Retinal pigment epithelial cell (primary cell): ENCODE measurements around the gene ZNF597.

Experiments
- DNase-seq: peaks from one replicate; pipeline ENCODE4 v3.0.0-alpha.2; 2010; ENCODE audit warnings: low read depth
- H3K4me3 ChIP-seq: 2 replicates; pipeline ENCODE4 v1.5.1; 2011; ENCODE audit warnings: mild to moderate bottlenecking, low read length, control low read depth, moderate library complexity
- TF ChIP-seq, protein P1 (sequence below): conservative IDR thresholded peaks from 2 replicates; pipeline ENCODE4 v1.5.1; 2011; ENCODE audit warnings: low read depth, low read length, control low read depth, inconsistent platforms

Gene ZNF597

DNA sequence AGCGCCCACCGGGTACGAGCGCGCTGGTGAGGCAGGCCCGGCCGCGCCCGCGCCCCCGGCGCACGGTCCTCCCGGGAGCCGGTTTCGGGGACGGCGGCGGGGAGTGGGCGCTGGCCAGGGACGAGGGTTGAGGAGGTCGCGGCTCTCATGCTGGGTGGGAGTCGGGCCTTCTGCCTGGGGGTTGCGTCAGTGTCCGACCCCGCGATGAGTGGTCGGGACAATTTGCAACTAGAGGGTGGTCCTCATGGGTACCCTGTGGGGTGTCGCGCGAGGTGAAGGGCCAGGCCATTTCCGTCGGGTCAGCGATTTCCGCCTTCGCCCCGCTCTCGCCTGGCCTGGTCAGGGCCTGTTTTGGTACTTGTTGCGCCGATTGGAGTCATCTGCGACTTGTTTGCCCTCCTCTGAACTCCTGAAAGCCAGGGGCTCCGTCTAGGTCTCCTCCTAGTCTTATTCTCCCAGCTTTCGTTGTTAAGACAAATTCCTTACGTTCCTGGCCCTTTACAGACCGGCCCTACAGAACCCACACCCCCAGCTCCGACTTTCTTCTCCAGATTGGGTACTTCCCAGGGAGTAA is 15.1 kb upstream of the ZNF597 start:
- H3K4me3 ChIP-seq = peak overlapping the region; percentile 87
- TF ChIP-seq, protein P1, sequence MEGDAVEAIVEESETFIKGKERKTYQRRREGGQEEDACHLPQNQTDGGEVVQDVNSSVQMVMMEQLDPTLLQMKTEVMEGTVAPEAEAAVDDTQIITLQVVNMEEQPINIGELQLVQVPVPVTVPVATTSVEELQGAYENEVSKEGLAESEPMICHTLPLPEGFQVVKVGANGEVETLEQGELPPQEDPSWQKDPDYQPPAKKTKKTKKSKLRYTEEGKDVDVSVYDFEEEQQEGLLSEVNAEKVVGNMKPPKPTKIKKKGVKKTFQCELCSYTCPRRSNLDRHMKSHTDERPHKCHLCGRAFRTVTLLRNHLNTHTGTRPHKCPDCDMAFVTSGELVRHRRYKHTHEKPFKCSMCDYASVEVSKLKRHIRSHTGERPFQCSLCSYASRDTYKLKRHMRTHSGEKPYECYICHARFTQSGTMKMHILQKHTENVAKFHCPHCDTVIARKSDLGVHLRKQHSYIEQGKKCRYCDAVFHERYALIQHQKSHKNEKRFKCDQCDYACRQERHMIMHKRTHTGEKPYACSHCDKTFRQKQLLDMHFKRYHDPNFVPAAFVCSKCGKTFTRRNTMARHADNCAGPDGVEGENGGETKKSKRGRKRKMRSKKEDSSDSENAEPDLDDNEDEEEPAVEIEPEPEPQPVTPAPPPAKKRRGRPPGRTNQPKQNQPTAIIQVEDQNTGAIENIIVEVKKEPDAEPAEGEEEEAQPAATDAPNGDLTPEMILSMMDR = no peak
- DNase-seq = no peak

DNA sequence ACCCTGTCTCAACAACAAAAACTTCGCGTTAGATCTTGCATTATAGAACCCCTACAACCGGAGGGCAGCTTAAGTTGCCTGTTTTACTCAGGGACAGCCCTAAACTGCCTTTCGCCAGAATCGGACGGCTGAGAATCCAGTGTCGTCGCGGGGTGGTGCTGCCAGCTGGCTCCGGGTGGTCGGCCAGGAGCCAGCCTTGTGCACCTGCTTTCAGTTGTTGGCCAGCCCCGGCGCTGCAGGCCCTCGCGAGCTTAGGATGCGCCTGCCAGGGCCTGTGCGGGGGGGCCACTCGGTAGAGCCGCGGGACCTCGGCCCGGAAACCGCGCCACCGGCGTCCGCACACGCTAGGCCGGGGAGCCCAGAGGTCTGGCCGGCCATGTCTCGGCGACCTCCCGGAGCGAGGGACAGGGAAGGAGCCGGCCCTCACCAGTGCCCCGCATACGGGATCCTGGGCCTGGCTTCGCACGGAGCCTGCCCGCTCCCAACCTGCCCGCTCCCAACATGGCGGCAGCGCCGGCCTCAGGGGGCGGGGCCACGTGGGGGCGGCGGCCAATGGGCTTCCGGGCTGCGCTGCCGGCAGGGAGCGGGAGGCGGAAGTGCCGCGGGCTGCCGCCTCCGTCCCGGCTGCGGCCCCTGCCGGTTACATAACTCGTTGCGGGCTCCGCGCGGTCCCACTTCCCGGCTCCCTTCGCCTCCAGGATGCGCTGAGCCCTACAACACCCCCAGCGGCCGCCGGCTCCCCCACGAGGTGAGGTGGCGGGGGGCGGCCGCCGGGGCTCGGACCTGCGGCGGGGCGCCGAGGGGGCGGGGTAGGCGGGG is 14.3 kb upstream of the ZNF597 start:
- TF ChIP-seq, protein P1 = peak; percentile 45
- H3K4me3 ChIP-seq = peak overlapping the region; percentile 87
- no peak for DNase-seq

DNA sequence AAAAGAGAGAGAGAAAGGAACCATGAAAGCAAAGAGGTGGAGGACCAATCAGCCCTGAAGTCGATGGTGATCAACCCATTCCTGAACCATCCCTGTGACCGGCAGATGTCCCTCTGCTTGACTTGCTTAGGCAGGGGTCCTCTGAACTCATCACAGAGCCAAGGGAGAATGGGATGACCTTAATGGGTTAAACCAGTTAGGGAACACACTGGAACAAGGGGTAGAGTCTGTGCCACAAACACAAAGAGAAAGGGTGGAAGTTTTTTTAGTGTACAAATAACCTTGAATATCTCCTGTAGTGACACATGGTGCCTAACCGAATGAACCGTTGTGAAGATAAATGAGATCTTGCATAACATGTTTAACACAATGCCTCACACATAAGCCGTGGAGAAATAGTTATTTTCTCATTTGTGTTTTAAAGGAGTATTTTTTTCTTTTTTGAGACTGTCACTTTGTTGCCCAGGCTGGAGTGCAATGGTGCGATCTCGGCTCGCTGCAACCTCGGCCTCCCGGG is 11.4 kb upstream of the ZNF597 start:
- no peak overlapping the region for H3K4me3 ChIP-seq
- TF ChIP-seq, protein P1 = no peak
- no peak for DNase-seq

DNA sequence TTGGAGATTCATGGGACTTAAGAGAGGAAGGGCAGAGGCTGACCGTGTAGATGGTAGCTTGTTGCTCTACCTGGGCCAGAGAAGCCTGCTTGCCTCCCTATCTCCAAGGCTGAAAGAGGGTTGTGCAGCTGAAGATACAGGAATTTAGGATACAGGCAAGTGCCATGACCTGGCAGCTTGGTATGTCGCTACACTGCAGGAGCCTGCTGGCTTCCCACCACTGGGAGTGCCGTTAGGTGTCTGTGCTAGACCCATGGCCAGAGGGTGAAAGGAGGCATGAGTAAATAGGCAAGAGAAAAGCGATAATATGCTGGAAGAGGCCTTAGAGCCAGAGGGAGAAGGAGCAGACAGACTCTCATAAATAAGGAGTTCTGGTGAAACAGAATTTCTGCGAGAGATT is 10.8 kb upstream of the ZNF597 start:
- no peak for DNase-seq
- TF ChIP-seq, protein P1 = no peak
- H3K4me3 ChIP-seq = no peak overlapping the region

DNA sequence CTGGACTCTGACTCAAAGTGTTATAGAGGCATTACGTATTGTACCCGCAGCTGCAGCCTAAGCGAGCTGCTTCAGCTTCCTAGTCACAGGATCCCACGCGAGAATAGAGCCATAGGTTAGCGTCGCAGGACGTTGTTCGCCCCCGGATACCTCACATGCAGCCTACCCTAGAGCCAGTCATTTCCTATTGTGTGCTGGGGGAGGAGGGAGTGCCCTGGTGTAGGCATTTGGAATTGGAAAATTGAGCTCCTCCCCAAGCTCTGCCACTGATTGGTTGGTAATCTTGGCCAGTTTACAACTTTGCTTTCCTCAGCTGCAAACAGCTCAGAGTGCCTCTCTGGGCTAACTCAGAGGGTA is 706 bp upstream of the ZNF597 start:
- peak overlapping the region; percentile 84 for H3K4me3 ChIP-seq
- DNase-seq = no peak
- TF ChIP-seq, protein P1 = no peak

DNA sequence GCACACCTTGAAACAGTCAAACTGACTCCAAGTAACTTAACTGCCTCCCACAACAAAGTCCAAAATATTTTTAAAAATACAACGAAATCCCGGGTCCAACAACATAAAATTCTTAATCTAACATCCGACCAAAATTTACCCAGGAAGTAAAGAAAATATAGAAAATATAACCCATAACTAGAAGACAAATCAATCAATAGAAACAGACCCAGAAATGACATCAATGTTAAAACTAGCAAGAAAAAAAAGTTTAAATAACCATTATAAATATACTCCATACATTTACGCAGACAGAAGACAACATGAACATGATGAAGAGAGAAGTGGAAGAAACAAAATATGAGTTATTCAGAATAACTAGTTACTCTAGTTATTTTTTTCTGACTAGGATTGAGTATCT is 3.7 kb downstream of the ZNF597 start:
- TF ChIP-seq, protein P1 = no peak
- H3K4me3 ChIP-seq = no peak overlapping the region
- no peak for DNase-seq

DNA sequence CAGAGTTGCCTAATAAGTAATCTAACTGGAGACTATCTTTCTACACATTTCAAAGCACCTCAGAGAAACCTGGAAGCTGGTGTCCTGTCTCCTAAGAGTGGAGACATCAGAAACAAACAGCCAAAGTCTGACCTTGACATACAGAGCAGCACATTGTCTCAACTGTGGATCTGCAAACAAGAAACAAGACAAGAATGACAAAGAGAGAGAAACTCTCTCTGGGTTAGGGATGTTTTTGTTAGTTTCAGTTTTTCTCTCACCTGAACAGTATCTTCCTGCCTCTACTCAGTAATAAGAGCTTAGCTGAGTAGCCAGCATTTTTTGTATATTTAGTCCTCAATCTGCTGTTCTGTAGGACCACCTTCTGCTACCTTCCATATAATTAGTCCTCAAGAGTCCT is 8.9 kb downstream of the ZNF597 start:
- no peak for DNase-seq
- H3K4me3 ChIP-seq = no peak overlapping the region
- TF ChIP-seq, protein P1 = no peak
